Activated CD8-positive, alpha-beta memory T cell treated with anti-CD3 and anti-CD28 coated beads, Interleukin-2, amount 50 U/mL, for 24 hours (primary cell): ENCODE measurements around the gene BTG1.
"Not testable (repeated sequence)": the region's sequence is repeated elsewhere in the genome, so short reads cannot be mapped to it uniquely, and the experiment has no call there.

Source experiments
- DNase-seq: peaks from one replicate; pipeline ENCODE4 v3.0.0-alpha.2; 2020; ENCODE audit errors: extremely low read depth

The BTG1 gene

DNA sequence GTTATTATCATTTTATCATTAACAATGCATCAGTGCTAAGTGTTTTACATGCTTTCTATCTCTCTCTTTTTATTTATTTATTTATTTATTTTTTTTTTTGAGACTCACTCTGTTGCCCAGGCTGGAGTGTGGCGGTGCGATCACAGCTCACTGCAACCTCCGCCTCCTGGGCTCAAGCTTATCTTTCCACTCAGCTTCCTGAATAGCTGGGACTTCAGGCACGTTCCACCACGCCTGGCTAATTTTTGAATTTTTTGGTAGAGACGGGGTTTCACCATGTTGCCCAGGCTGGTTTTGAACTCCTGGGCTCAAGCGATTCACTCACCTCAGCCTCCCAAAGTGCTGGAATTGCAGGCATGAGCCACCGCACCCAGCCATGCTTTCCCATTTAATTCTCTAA lies 3.9 kb upstream of the BTG1 start:
- DNase-seq: no peak

DNA sequence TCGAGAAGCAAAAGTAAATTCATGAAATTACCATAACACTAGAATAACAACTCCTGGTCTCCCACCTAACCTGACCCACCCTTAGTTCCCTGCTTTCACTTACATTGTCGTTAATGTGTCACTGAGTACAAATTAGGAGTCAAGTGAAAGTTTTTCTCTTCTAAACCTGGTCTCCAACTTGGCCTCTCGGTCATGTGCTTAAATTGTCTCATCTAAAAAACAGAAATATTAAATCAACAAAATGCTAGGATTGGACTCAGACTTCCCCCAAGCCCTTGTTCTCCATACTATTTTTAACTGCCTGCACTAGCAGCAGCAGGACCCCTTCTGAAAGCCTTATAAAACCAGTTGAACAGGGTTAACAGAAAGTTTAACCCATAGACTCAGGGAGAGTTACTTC lies 1.8 kb upstream of the BTG1 start:
- no peak for DNase-seq

- DNase-seq: no peak
These were observed 1.0 kb upstream of the BTG1 start for GRCh38 chr12:92146497-92147224.

GRCh38 chr12:92145481-92145730 lies 240 bp downstream of the BTG1 start:
- no peak for DNase-seq

GRCh38 chr12:92144631-92145480 lies 790 bp downstream of the BTG1 start:
- DNase-seq: peak; percentile 6

DNA sequence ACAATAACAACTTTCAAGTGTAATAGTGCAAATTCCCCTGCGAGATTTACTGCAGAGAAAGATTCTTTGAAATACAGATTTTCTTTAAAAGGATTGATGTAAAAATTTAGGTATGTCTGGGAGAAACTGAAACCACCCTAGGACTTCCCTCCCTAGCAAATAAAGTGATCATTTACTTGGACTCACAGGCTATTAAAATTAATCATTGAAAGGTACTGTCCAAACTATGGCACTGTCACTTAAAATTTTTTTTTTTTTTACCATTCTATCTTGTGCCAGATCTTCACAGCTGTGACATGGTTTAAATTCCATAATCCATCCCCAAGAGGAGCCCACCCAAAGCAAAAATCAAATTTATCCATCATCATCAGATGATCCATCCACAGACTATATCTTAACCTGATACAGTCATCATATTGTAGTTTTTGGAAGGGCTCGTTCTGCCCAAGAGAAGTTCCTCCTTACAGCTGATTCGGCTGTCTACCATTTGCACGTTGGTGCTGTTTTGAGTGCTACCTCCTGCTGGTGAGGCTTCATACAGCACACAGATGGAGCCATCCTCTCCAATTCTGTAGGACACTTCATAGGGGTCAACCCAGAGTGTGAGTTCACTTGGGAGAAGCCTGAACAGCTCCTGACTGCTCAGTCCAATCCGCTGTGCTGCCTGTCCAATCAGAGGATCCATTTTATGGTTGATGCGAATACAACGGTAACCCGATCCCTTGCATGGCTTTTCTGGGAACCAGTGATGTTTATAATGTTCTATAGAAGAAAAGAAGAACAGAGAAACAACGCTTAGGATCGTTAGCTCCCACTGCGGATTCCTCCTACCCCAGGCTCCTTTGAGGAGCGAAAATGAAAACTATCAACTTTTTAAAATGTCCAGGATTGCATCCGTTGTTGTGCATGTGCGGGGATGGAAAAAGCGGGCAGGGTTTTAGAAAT lies 1.7 kb downstream of the BTG1 start:
- peak; percentile 47 for DNase-seq

DNA sequence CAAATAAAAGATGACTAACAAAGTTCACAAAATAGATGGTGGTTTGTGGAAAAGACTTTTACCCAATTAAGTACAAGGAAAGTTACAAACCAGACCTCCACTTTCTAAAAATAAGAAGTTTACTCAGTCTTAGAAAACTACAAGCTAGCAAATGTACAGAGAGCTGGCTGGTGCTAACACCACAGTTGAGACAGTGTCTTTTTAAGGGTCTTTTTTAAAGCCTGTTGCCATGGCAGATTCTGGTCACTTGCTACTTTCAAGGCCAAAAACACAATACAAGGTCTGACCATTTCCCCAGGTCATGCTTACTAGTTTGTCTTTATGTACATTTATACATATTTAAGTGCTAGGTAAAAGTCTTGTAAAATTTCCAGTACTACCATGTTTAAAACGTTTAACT lies 2.4 kb downstream of the BTG1 start:
- DNase-seq: no peak

DNA sequence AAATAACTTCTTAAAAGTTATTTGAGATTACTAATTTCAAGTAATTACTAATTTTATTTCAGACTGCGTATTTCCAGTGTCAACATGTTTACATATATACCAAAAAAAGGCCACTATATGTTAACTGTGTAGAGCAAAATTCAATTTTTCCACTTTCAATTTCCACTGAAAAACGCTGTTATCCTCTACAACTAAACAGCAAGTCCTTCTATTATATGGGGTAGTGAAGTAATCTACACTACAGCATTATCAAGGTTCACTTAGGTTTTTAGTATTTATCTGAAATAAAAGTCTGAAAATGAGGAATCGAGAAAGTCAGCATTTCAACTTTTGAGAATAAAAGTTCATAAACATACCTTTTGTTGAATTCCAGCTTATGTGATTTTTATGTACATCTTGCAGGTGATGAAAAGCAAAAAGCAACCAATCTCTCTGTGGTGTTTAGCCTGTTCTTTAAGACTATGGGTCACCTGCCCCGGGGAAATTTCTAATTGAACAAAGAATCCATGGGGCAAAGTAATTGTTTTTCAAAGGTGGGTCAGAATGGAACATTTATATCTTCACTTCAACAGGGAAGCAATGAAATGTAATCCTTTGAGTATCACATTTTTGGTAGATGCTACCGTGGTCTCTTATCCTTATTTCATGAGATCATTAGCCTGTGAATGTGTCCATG lies 3.3 kb downstream of the BTG1 start:
- DNase-seq: no peak

GRCh38 chr12:92141591-92142121 lies 4.0 kb downstream of the BTG1 start:
- DNase-seq: no peak

- no peak for DNase-seq
These were observed 4.6 kb downstream of the BTG1 start for GRCh38 chr12:92140896-92141536.

DNA sequence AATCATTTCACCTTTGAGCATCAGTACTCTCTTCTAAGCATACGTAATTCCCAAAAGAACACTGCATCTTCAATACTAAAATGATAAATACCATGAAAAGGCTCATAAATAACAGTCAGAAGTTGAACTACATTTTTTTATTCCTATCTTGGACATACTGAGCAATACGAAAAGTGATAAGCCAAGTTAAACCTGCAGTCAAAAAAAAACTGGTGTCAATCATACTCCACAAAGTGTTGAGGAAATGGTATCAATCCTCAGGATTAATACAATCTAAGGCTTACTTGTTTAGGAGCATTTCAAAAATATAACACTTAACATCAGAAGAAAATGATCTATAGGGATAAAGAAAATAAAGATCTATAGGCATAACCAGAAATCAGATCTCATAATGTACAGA lies 5.5 kb downstream of the BTG1 start:
- DNase-seq: no peak

GRCh38 chr12:92139634-92140150 lies 6.0 kb downstream of the BTG1 start:
- no peak for DNase-seq

DNA sequence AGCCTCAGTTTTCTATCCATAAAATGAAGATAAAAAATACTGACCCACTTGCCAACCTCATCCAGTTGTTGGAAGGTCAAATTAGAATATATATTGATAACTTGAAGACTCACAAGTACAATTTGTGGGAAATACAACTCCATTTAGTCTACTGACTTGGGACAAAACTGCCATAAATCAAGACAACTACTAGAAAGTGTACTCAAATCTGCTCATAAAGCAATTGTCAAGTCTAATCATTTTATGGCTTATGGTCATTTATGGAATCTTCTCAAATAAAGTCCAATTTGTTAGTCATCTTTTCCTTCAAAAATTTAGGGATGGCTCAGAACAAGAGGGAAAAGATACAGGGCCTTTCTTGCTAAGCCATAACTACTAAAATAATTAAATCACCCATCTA lies 7.0 kb downstream of the BTG1 start:
- no peak for DNase-seq

DNA sequence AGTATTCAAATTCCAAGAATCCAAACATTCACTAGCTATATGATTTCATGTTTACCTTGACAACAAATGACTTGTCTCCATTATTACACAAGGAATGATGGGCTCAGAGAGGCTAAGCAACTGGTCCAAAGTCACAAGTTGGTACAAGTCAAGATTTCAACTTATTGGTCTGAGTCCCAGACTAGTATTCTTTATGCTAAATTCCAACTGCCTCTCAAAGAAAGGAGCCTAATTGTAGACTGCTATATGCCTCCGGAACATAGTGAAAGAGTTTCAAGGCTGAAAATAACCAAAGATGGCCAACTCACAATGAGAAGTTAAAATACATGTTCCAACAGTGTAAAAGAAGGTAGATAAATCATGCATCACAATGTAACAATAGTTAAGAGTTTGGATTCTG lies 7.5 kb downstream of the BTG1 start:
- no peak for DNase-seq

DNA sequence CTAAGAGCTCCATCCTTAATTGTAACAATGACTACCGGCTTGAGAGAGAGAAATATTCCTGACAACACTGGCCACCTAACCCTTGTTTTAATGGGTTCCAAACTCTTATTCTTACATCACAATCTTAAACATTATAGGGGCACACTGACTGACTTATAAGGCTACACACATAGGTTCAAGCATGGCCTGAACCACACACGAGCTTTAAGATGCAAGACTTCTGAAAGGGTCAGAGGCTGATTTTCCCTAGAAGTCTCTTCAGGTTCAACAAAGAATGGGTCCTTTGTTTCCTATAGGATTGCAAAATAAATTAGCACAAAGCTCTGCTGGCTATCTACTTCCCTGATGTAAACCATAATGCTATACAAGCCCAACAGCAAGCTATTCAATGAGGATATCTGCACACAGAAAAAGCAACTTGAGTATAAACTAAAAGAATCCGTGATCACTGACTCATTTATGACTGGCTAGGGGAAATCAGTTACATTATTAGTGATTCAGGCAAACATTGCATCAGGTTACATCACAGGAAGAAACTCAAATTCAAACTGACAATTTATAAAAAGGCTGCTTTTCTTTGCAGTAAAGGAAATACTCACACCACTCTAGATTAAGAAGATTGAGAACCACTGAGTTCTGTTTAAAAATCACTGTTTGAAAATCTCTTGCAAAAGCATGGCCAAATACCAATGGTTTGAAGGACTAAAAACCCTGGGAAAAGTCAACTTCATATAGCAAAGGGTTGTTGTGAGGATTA lies 8.5 kb downstream of the BTG1 start:
- DNase-seq: no peak

GRCh38 chr12:92136026-92136730 lies 9.5 kb downstream of the BTG1 start:
- DNase-seq: no peak

- DNase-seq: not testable (repeated sequence)
These were observed 10.1 kb downstream of the BTG1 start for GRCh38 chr12:92135541-92135940.

GRCh38 chr12:92134638-92135274 lies 10.9 kb downstream of the BTG1 start:
- no peak for DNase-seq
